SK-N-SH (cell line): ENCODE measurements around the gene PLAAT4. TPM values are rescaled to one million over a fixed set of nuclear protein-coding genes. Genes with fewer than 3 reads are reported as not detected.

Experiments
- CTCF ChIA-PET: fragments of 300-600, 350-600 bp; formaldehyde crosslinking; extraction: SDS; loops from one replicate; lab custom pipeline; 2021; lab: Yijun Ruan, JAX
- POLR2A ChIA-PET: fragments of 350-600 bp; sonication (Branson Sonifier 250); formaldehyde crosslinking; extraction: SDS; loops from one replicate; lab custom pipeline; 2020; ENCODE audit warnings: antibody characterized with exemption, inconsistent platforms; lab: Yijun Ruan, JAX
- DNase-seq: peaks from one replicate; pipeline ENCODE4 v3.0.0; 2012
- H2AFZ ChIP-seq: fragments of 200-600 bp; sonication (generic); 2 replicates; pipeline ENCODE4 v1.8.1; 2016; ENCODE audit warnings: antibody characterized with exemption, mild to moderate bottlenecking, low read depth
- H3F3A ChIP-seq: fragments of 200-600 bp; sonication (generic); replicated peaks from 2 replicates; pipeline ENCODE3; 2016; ENCODE audit warnings: antibody characterized with exemption, mild to moderate bottlenecking; ENCODE audit not compliant: insufficient read depth
- H3K27ac ChIP-seq, 2 experiments: fragments of 200-500 bp in 1 of 2; fragments of 200-600 bp in 1 of 2; sonication (Bioruptor generic) in 1 of 2; sonication (generic), shearing (Covaris generic) in 1 of 2; 2 replicates each; pipeline versions ENCODE4 v1.5.1 to v1.6.1; 2014 to 2016; ENCODE audit warnings: low read depth in 2 of 2, inconsistent platforms in 1 of 2, low read length in 1 of 2, mild to moderate bottlenecking in 1 of 2, mixed read lengths in 1 of 2
- H3K27me3 ChIP-seq: fragments of 200-600 bp; sonication (generic), shearing (Covaris generic); 2 replicates; pipeline ENCODE4 v1.6.1; 2016; ENCODE audit warnings: mixed run types; ENCODE audit not compliant: insufficient read depth
- H3K36me3 ChIP-seq, 2 experiments: fragments of 200-500 bp in 1 of 2; fragments of 200-600 bp in 1 of 2; sonication (Bioruptor generic) in 1 of 2; sonication (generic) in 1 of 2; replicated peaks in 1 of 2; 2 replicates each; pipeline versions ENCODE3 to v1.5.1; 2014 to 2016; ENCODE audit warnings: low read length in 1 of 2, mild to moderate bottlenecking in 1 of 2; ENCODE audit not compliant: insufficient read depth in 2 of 2, control insufficient read depth in 1 of 2
- H3K4me1 ChIP-seq, 2 experiments: fragments of 200-500 bp in 1 of 2; fragments of 200-600 bp in 1 of 2; sonication (Bioruptor generic) in 1 of 2; sonication (generic), shearing (Covaris generic) in 1 of 2; 2 replicates each; pipeline versions ENCODE4 v1.5.1 to v1.6.1; 2014 to 2016; ENCODE audit warnings: low read depth in 1 of 2, low read length in 1 of 2, mixed run types in 1 of 2; ENCODE audit not compliant: insufficient read depth in 2 of 2, control insufficient read depth in 1 of 2
- H3K4me2 ChIP-seq: fragments of 200-600 bp; sonication (generic), shearing (Covaris generic); 2 replicates; pipeline ENCODE4 v1.6.1; 2017; ENCODE audit warnings: mixed run types
- H3K4me3 ChIP-seq, 2 experiments: fragments of 200-500 bp in 1 of 2; fragments of 200-600 bp in 1 of 2; sonication (Bioruptor generic) in 1 of 2; sonication (generic), shearing (Covaris generic) in 1 of 2; 2 replicates each; pipeline versions ENCODE4 v1.5.1 to v1.8.1; 2014 to 2016; ENCODE audit warnings: low read depth in 2 of 2, inconsistent platforms in 1 of 2, low read length in 1 of 2, mild to moderate bottlenecking in 1 of 2, mixed read lengths in 1 of 2, moderate library complexity in 1 of 2
- H3K79me2 ChIP-seq: fragments of 200-600 bp; sonication (generic); 2 replicates; pipeline ENCODE4 v1.8.1; 2017; ENCODE audit warnings: mild to moderate bottlenecking; ENCODE audit not compliant: insufficient read depth
- H3K9ac ChIP-seq: fragments of 200-600 bp; sonication (generic); 2 replicates; pipeline ENCODE4 v1.6.1; 2017; ENCODE audit warnings: mixed run types
- H3K9me2 ChIP-seq: fragments of 200-600 bp; sonication (generic); 2 replicates; pipeline ENCODE4 v1.6.1; 2017; ENCODE audit warnings: mixed run types
- H3K9me3 ChIP-seq: fragments of 200-600 bp; sonication (generic); 2 replicates; pipeline ENCODE4 v1.6.1; 2017; ENCODE audit warnings: mixed run types, mild to moderate bottlenecking, moderate library complexity
- H4K20me1 ChIP-seq: fragments of 200-600 bp; sonication (generic); 2 replicates; pipeline ENCODE4 v1.6.1; 2017; ENCODE audit warnings: mild to moderate bottlenecking, mixed run types; ENCODE audit not compliant: insufficient read depth
- ELF1 ChIP-seq: IDR thresholded peaks from 2 replicates; pipeline ENCODE4 v1.4.0; 2012
- EP300 ChIP-seq, 2 experiments: IDR thresholded peaks; 2 replicates each; pipeline versions ENCODE4 v1.4.0 to v1.6.1; 2012; ENCODE audit warnings: borderline replicate concordance in 1 of 2, low read depth in 1 of 2, low read length in 1 of 2
- FOSL2 ChIP-seq: IDR thresholded peaks from 2 replicates; pipeline ENCODE4 v1.4.0; 2012; ENCODE audit warnings: low read depth, mild to moderate bottlenecking, moderate library complexity, borderline replicate concordance
- FOXJ3 ChIP-seq: sonication (generic); formaldehyde crosslinking; IDR thresholded peaks from 2 replicates; pipeline ENCODE4 v1.5.1; 2020; ENCODE audit warnings: mild to moderate bottlenecking, missing genetic modification reagents
- GABPA ChIP-seq: IDR thresholded peaks from 2 replicates; pipeline ENCODE4 v1.4.0; 2012; ENCODE audit warnings: low read depth, mild to moderate bottlenecking
- IRF3 ChIP-seq: fragments of 150-350 bp; IDR thresholded peaks from 2 replicates; pipeline ENCODE4 v1.6.1; 2016; ENCODE audit warnings: mild to moderate bottlenecking, low read depth, low read length
- MEF2A ChIP-seq: IDR thresholded peaks from 2 replicates; pipeline ENCODE4 v1.4.0; 2012; ENCODE audit warnings: low read depth, borderline replicate concordance
- MXI1 ChIP-seq: IDR thresholded peaks from 2 replicates; pipeline ENCODE4 v1.6.1; 2012; ENCODE audit warnings: mild to moderate bottlenecking, low read depth, low read length, improper control_type of control experiment
- NFIC ChIP-seq: IDR thresholded peaks from 2 replicates; pipeline ENCODE4 v1.4.0; 2012; ENCODE audit warnings: borderline replicate concordance
- NRF1 ChIP-seq: IDR thresholded peaks from 2 replicates; pipeline ENCODE4 v1.6.1; 2012; ENCODE audit warnings: low read depth, mild to moderate bottlenecking, low read length
- RCOR1 ChIP-seq: fragments of 150-350 bp; IDR thresholded peaks from 2 replicates; pipeline ENCODE4 v1.6.1; 2017; ENCODE audit warnings: antibody characterized with exemption, low read length
- REST ChIP-seq: IDR thresholded peaks from 2 replicates; pipeline ENCODE4 v1.6.1; 2012; ENCODE audit warnings: mild to moderate bottlenecking, low read depth, low read length, moderate library complexity
- SMC3 ChIP-seq: IDR thresholded peaks from 2 replicates; pipeline ENCODE4 v1.6.1; 2012; ENCODE audit warnings: low read depth, low read length, improper control_type of control experiment
- TCF12 ChIP-seq: IDR thresholded peaks from 2 replicates; pipeline ENCODE4 v1.4.0; 2012
- WGBS: methylation state at CpG from one replicate; pipeline ENCODE4 v1.1.6; 2017; ENCODE audit warnings: low lambda C conversion rate; 5-methylcytosine and 5-hydroxymethylcytosine counted together
- polyA plus RNA-seq, 3 experiments: library from polyadenylated mRNA; depleted of rRNA; stranded (reverse); fragments of >200 nt; gene quantifications; 2 replicates each; pipeline ENCODE4 v1.2.3, GENCODE V29; 2012

Gene PLAAT4
- polyA plus RNA-seq, 1 of the 3 experiments (the other 2 are of a cell fraction), result 5.6 TPM

- Histone ChIP-seq H3K4me1 (no peaks in the 10 kb centered on the region; a peak in 1 of 4 replicates), H3K27me3 (peaks cover 31% of the 10 kb centered on the region; the same call in 1 of the 2 replicates), H4K20me1 (no peaks in the 10 kb centered on the region), H3K4me3 (no peak overlapping the region), H3K79me2 (no peaks in the 10 kb centered on the region), H3K27ac (no peak overlapping the region), H3K4me2 (no peak overlapping the region), H3K9me3 (peaks cover 4% of the 10 kb centered on the region; the same call in 1 of the 2 replicates), H2AFZ (no peak overlapping the region), H3K36me3 (no peaks in the 10 kb centered on the region), H3F3A (no peaks in the 10 kb centered on the region), H3K9me2 (no peaks in the 10 kb centered on the region), H3K9ac (no peak overlapping the region)
- ChIA-PET POLR2A (no interaction called here), CTCF (interaction anchor here (1.8 to 2.8 kb wide), 2 partner anchors 16 to 141 kb away, joined by 5 to 17 read pairs; no protein-coding TSS in a partner anchor)
- 28% methylated on average over 6 of the region's 6 CpGs for WGBS
- no peak for TF ChIP-seq NFIC
- TF ChIP-seq FOXJ3, result no peak
- TF ChIP-seq NRF1, result no peak
- no peak for TF ChIP-seq SMC3
- TF ChIP-seq FOSL2, result no peak
- TF ChIP-seq GABPA, result no peak
- DNase-seq, result no peak
Observed at GRCh38 chr11:63494975-63495374, 41.6 kb upstream of the PLAAT4 start.

GRCh38 chr11:63499874-63500273 is 36.7 kb upstream of the PLAAT4 start:
- Histone ChIP-seq H3K9ac (no peak overlapping the region), H3K4me2 (no peak overlapping the region), H4K20me1 (no peaks in the 10 kb centered on the region), H3K4me3 (no peak overlapping the region), H3K27ac (no peak overlapping the region)
- POLR2A ChIA-PET, result no interaction called here
- TF ChIP-seq MEF2A (no peak), EP300 (IDR thresholded peaks at IDR 0.05; ENCODE audit: borderline replicate concordance in 1 of 2, low read depth in 1 of 2, low read length in 1 of 2) (no peak), TCF12 (no peak), NRF1 (no peak), RCOR1 (no peak), IRF3 (no peak), NFIC (no peak), REST (no peak), ELF1 (no peak), FOSL2 (no peak), MXI1 (no peak)
- TF ChIP-seq, all 33 proteins: peak for 0
- H3K9me2 ChIP-seq, result no peaks in the 10 kb centered on the region
- no peaks in the 10 kb centered on the region for H3F3A ChIP-seq
- no peaks in the 10 kb centered on the region for H3K79me2 ChIP-seq
- WGBS, result 4% methylated on average over 4 of the region's 4 CpGs
- 0 out of 2 replicates have a peak, but pooled peaks cover 7% of the 10 kb centered on the region for H3K27me3 ChIP-seq
- CTCF ChIA-PET, result no interaction called here
- DNase-seq, result no peak
- H2AFZ ChIP-seq, result no peak overlapping the region
- H3K36me3 ChIP-seq, result no peaks in the 10 kb centered on the region
- no peaks in the 10 kb centered on the region for H3K4me1 ChIP-seq
- H3K9me3 ChIP-seq, result peaks cover 6% of the 10 kb centered on the region; the same call in 1 of the 2 replicates
